Measurements from ENCODE around the gene MPV17L.
A peak's percentile ranks its signal among the peaks of the same experiment; 100 is the strongest.
"Not testable (repeated sequence)": the region's sequence is repeated elsewhere in the genome, so short reads cannot be mapped to it uniquely, and the experiment has no call there.

MPV17L gene

DNA sequence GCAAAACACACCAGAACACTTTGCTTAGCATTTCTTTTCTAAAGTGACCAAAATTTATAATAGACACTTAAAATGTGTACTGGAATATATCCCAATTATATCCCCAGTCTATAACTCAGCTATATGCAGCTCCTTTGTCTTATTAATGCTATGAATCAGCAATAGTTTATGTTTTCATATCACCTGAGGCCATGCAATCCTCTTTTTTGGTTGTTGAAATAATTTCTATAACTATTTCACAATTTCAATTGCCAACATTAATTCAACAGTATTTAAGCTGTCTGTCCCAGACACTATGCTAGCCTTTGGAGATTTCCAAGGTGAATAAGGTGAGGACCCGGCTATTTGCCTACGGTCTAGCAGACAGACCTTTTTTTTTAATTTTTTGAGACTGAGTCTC lies 21.6 kb downstream of the MPV17L start:
- H3K36me3 ChIP-seq (ENCODE audit: insufficient read depth, low read length), result no peaks in the 10 kb centered on the region

GRCh38 chr16:15418206-15418605 lies 22.7 kb downstream of the MPV17L start:
- Histone ChIP-seq H3K27ac (ENCODE audit: low read depth, low read length) (no peak overlapping the region), H3K27me3 (ENCODE audit: control insufficient read depth in 1 of 2, insufficient read depth in 2 of 2, low read length in 2 of 2) (no peaks in the 10 kb centered on the region), H3K4me1 (ENCODE audit: insufficient read depth, low read length) (no peaks in the 10 kb centered on the region), H3K36me3 (ENCODE audit: insufficient read depth, low read length) (no peaks in the 10 kb centered on the region), H3K4me3 (ENCODE audit: low read depth in 1 of 2, low read length in 2 of 2) (no peak overlapping the region), H3K9me3 (ENCODE audit: low read length) (no peaks in the 10 kb centered on the region), H3K9ac (ENCODE audit: low read length) (no peak overlapping the region)

More for the DNA sequence above, 21.6 kb downstream of the MPV17L start:
- Histone ChIP-seq H3K4me3 (ENCODE audit: low read depth in 1 of 2, low read length in 2 of 2) (no peak overlapping the region), H3K27me3 (ENCODE audit: control insufficient read depth in 1 of 2, insufficient read depth in 2 of 2, low read length in 2 of 2) (no peaks in the 10 kb centered on the region), H3K9me3 (ENCODE audit: low read length) (no peaks in the 10 kb centered on the region), H3K4me1 (ENCODE audit: insufficient read depth, low read length) (no peaks in the 10 kb centered on the region), H3K9ac (ENCODE audit: low read length) (no peak overlapping the region), H3K27ac (ENCODE audit: low read depth, low read length) (no peak overlapping the region)

DNA sequence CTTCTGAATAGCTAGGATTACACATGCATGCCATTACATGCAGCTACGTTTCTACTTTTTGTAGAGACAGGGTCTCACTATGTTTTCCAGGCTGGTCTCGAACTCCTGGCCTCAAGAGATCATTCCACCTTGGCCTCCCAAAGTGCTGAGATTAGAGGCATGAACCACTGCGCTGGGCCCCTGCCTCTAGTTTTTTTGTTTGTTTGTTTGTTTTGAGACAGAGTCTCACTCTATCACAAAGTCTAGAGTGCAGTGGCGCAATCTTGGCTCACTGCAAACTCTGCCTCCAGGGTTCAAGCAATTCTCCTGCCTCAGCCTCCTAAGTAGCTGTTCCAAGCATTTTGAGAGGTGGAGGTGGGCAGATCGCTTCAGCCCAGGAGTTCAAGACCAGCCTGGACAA lies 26.1 kb downstream of the MPV17L start:
- H3K36me3 ChIP-seq (ENCODE audit: insufficient read depth, low read length); H3K27me3 ChIP-seq (ENCODE audit: control insufficient read depth in 1 of 2, insufficient read depth in 2 of 2, low read length in 2 of 2); H3K9me3 ChIP-seq (ENCODE audit: low read length); H3K9ac ChIP-seq (ENCODE audit: low read length); H3K4me3 ChIP-seq (ENCODE audit: low read depth in 1 of 2, low read length in 2 of 2); H3K4me1 ChIP-seq (ENCODE audit: insufficient read depth, low read length); H3K27ac ChIP-seq (ENCODE audit: low read depth, low read length): not testable (repeated sequence)

DNA sequence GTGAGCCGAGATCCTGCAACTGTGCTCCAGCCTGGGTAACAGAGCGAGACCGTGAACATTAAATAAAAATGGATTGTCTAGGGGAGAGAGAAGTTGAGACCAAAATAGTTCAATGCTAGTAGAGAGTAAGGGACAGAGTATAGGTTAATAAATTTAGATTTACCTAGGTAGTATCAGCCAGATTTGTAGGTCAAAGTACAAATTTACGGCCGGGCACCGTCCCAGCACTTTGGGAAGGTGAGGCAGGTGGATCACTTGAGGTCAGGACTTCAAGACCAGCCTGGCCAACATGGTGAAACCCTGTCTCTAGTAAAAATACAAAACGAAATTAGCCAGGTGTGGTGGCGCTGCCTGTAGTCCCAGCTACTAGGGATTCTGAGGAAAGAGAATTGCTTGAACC lies 26.7 kb downstream of the MPV17L start:
- Histone ChIP-seq H3K9me3 (ENCODE audit: low read length) (no peaks in the 10 kb centered on the region), H3K27me3 (ENCODE audit: control insufficient read depth in 1 of 2, insufficient read depth in 2 of 2, low read length in 2 of 2) (no peaks in the 10 kb centered on the region), H3K27ac (ENCODE audit: low read depth, low read length) (no peak overlapping the region), H3K36me3 (ENCODE audit: insufficient read depth, low read length) (no peaks in the 10 kb centered on the region), H3K9ac (ENCODE audit: low read length) (no peak overlapping the region), H3K4me3 (ENCODE audit: low read depth in 1 of 2, low read length in 2 of 2) (no peak overlapping the region), H3K4me1 (ENCODE audit: insufficient read depth, low read length) (no peaks in the 10 kb centered on the region)

GRCh38 chr16:15425861-15426260 lies 30.3 kb downstream of the MPV17L start:
- Histone ChIP-seq H3K4me3 (ENCODE audit: low read depth in 1 of 2, low read length in 2 of 2) (no peak overlapping the region), H3K27me3 (ENCODE audit: control insufficient read depth in 1 of 2, insufficient read depth in 2 of 2, low read length in 2 of 2) (no peaks in the 10 kb centered on the region), H3K4me1 (ENCODE audit: insufficient read depth, low read length) (no peaks in the 10 kb centered on the region), H3K9me3 (ENCODE audit: low read length) (no peaks in the 10 kb centered on the region), H3K36me3 (ENCODE audit: insufficient read depth, low read length) (no peaks in the 10 kb centered on the region), H3K27ac (ENCODE audit: low read depth, low read length) (no peak overlapping the region), H3K9ac (ENCODE audit: low read length) (no peak overlapping the region)

- Histone ChIP-seq H3K4me1 (ENCODE audit: insufficient read depth, low read length) (no peaks in the 10 kb centered on the region), H3K27me3 (ENCODE audit: control insufficient read depth in 1 of 2, insufficient read depth in 2 of 2, low read length in 2 of 2) (no peaks in the 10 kb centered on the region), H3K9ac (ENCODE audit: low read length) (no peak overlapping the region), H3K4me3 (ENCODE audit: low read depth in 1 of 2, low read length in 2 of 2) (no peak overlapping the region), H3K9me3 (ENCODE audit: low read length) (no peaks in the 10 kb centered on the region), H3K27ac (ENCODE audit: low read depth, low read length) (no peak overlapping the region), H3K36me3 (ENCODE audit: insufficient read depth, low read length) (no peaks in the 10 kb centered on the region)
These were observed 31.2 kb downstream of the MPV17L start for GRCh38 chr16:15426796-15427195.

GRCh38 chr16:15427648-15428239 lies 32.2 kb downstream of the MPV17L start:
- Histone ChIP-seq H3K27ac (ENCODE audit: low read depth, low read length) (no peak overlapping the region), H3K4me3 (ENCODE audit: low read depth in 1 of 2, low read length in 2 of 2) (no peak overlapping the region), H3K36me3 (ENCODE audit: insufficient read depth, low read length) (no peaks in the 10 kb centered on the region), H3K27me3 (ENCODE audit: control insufficient read depth in 1 of 2, insufficient read depth in 2 of 2, low read length in 2 of 2) (no peaks in the 10 kb centered on the region), H3K9me3 (ENCODE audit: low read length) (no peaks in the 10 kb centered on the region), H3K4me1 (ENCODE audit: insufficient read depth, low read length) (no peaks in the 10 kb centered on the region), H3K9ac (ENCODE audit: low read length) (no peak overlapping the region)

- not testable (repeated sequence) for H3K36me3 ChIP-seq (ENCODE audit: insufficient read depth, low read length); H3K4me1 ChIP-seq (ENCODE audit: insufficient read depth, low read length); H3K27me3 ChIP-seq (ENCODE audit: control insufficient read depth in 1 of 2, insufficient read depth in 2 of 2, low read length in 2 of 2); H3K4me3 ChIP-seq (ENCODE audit: low read depth in 1 of 2, low read length in 2 of 2); H3K9ac ChIP-seq (ENCODE audit: low read length); H3K27ac ChIP-seq (ENCODE audit: low read depth, low read length); H3K9me3 ChIP-seq (ENCODE audit: low read length)
These were observed 35.3 kb downstream of the MPV17L start for GRCh38 chr16:15430884-15431283.

DNA sequence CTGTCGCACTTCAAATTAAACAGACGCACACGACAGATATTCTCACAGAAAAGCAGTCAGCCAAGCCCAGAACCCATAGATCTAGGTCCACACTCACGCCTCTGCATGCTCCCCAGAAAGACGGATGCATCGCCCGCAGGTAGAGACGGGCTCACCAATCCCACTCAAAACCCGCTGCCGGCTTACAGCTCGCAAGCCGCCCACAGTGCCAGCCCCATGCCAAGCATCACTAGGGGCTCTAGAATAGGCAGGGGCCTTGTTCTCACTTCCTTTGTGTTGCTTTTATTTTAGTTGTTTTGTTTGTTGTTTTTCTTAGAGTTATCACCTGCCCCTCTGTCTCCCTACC lies 38.5 kb downstream of the MPV17L start:
- H3K27ac ChIP-seq (ENCODE audit: low read depth, low read length), result peak overlapping the region; percentile 35
- peaks cover 4% of the 10 kb centered on the region for H3K4me1 ChIP-seq (ENCODE audit: insufficient read depth, low read length)
- H3K9ac ChIP-seq (ENCODE audit: low read length), result no peak overlapping the region
- peak overlapping the region; percentile 86 to 90 for H3K4me3 ChIP-seq (ENCODE audit: low read depth in 1 of 2, low read length in 2 of 2)
- H3K27me3 ChIP-seq (ENCODE audit: control insufficient read depth in 1 of 2, insufficient read depth in 2 of 2, low read length in 2 of 2), result no peaks in the 10 kb centered on the region
- no peaks in the 10 kb centered on the region for H3K36me3 ChIP-seq (ENCODE audit: insufficient read depth, low read length)
- no peaks in the 10 kb centered on the region for H3K9me3 ChIP-seq (ENCODE audit: low read length)

- Histone ChIP-seq H3K27ac (ENCODE audit: low read depth, low read length) (peak within 1 kb of the TSS; percentile 35), H3K9ac (ENCODE audit: low read length) (peak within 1 kb of the TSS; percentile 54), H3K27me3 (ENCODE audit: control insufficient read depth in 1 of 2, insufficient read depth in 2 of 2, low read length in 2 of 2) (no peaks in the 10 kb centered on the region), H3K36me3 (ENCODE audit: insufficient read depth, low read length) (no peaks in the 10 kb centered on the region), H3K4me3 (ENCODE audit: low read depth in 1 of 2, low read length in 2 of 2) (peak within 1 kb of the TSS; percentile 86 to 90), H3K9me3 (ENCODE audit: low read length) (no peaks in the 10 kb centered on the region), H3K4me1 (ENCODE audit: insufficient read depth, low read length) (peaks cover 6% of the 10 kb centered on the region)
These were observed 39.1 kb downstream of the MPV17L start, which contains the start of gene BMERB1 for GRCh38 chr16:15434425-15435215. Gene BMERB1, plus strand, starts transcription at chr16:15434588. Its CDS starts 66 bp downstream, at chr16:15434654.

DNA sequence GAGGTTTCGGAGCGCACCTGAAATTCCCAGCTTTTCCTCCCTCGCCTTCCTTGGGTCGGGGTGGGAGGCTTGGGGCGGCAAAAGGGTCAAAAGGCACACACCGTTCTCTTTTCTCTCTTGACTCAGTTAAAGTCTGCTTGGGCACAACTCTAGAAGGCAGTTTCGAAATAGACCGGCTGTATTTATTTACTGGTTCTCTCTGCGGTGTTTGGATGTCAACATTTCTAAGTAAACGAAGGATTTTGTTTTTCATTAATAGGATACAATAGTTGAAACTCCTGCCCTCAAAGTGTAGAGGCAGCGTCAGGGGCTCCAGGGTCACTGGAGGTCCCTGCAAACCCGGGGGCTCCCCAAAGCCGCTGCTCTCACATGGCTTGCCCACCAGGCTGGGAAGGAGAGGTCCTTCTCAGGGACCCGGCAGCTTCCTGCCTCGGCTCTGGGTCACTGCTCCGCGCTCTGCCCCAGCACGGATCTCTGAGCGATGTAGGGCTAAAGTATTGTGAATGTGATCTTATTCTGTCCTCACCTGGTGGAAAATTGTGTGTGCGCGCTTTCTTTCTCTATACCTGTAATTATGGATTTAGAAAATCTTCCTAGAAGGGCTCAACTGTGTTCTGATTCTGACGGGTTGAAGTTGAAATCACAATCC lies 39.8 kb downstream of the MPV17L start:
- Histone ChIP-seq H3K27ac (ENCODE audit: low read depth, low read length) (peak overlapping the region; percentile 35), H3K9me3 (ENCODE audit: low read length) (no peaks in the 10 kb centered on the region), H3K4me1 (ENCODE audit: insufficient read depth, low read length) (peaks cover 11% of the 10 kb centered on the region), H3K36me3 (ENCODE audit: insufficient read depth, low read length) (no peaks in the 10 kb centered on the region), H3K4me3 (ENCODE audit: low read depth in 1 of 2, low read length in 2 of 2) (peak overlapping the region; percentile 86 to 90), H3K9ac (ENCODE audit: low read length) (peak overlapping the region; percentile 54), H3K27me3 (ENCODE audit: control insufficient read depth in 1 of 2, insufficient read depth in 2 of 2, low read length in 2 of 2) (no peaks in the 10 kb centered on the region)

Measured in muscle layer of colon (tissue), 2 donors.